ENCODE measurements around the gene ARHGAP4.

The ARHGAP4 gene

DNA sequence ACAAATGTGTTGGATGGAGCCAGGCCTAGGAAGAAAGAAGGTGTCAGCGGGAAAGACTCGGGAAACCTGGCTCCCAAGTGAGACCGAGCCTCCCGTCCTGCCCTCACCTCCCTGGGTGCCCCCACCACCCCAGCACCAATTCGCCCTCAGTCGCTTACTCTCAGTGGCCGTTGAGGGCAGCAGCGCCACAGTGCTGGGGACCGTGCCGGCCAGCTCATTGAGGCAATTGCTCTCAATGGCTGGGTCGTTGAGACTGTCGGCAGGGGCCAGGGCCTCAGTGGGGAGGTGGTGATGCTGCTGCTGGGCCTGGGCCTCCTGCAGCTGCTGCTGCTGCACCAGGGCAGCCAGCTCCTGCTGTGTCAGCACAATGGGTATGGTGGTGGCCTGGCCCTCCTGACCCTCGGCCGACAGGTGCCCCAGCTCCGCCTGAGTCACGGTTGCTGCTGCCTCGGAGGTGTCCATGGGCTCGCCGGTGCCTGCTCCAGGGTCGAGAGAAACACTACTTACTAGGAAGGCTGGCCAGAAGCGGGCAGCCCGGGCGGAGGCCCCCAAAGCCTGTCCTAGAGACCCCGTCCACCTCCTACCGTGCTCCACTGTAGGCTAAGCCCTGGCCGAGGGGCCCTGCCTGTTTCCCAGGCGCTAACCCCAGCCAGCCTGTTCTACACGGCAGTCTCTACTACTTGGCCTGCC, 25.8 kb upstream of the ARHGAP4 start:
- TF ChIP-seq, protein P1, sequence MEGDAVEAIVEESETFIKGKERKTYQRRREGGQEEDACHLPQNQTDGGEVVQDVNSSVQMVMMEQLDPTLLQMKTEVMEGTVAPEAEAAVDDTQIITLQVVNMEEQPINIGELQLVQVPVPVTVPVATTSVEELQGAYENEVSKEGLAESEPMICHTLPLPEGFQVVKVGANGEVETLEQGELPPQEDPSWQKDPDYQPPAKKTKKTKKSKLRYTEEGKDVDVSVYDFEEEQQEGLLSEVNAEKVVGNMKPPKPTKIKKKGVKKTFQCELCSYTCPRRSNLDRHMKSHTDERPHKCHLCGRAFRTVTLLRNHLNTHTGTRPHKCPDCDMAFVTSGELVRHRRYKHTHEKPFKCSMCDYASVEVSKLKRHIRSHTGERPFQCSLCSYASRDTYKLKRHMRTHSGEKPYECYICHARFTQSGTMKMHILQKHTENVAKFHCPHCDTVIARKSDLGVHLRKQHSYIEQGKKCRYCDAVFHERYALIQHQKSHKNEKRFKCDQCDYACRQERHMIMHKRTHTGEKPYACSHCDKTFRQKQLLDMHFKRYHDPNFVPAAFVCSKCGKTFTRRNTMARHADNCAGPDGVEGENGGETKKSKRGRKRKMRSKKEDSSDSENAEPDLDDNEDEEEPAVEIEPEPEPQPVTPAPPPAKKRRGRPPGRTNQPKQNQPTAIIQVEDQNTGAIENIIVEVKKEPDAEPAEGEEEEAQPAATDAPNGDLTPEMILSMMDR (IDR thresholded peaks at IDR 0.05; ENCODE audit: low read length, missing control alignments) = no peak
- DNase-seq (ENCODE audit: low read depth) = no peak
- no peak overlapping the region for H3K4me3 ChIP-seq (replicated peaks; ENCODE audit: low read depth, low read length)

DNA sequence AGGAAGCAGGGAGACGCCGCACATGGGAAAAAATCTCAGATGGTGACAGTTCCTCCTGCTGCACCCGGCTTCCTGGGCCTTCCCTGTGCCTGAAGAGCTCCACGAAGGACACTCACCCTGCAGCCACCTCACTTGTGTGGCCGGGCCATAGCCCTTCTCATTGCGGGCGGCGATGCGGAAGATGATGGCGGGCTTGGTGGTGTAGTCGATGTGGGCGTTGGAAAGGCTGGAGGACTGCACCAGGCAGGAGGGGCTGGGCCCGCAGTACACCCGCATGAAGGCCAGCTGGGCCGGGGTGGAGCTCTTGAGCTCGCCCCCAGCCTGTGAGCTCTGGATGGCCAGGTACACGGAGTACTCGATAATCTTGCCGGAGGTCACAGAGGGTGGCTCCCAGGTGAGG, 24.1 kb upstream of the ARHGAP4 start:
- TF ChIP-seq, protein P1 (IDR thresholded peaks at IDR 0.05; ENCODE audit: low read length, missing control alignments) = no peak
- no peak for DNase-seq (ENCODE audit: low read depth)
- no peak overlapping the region for H3K4me3 ChIP-seq (replicated peaks; ENCODE audit: low read depth, low read length)

DNA sequence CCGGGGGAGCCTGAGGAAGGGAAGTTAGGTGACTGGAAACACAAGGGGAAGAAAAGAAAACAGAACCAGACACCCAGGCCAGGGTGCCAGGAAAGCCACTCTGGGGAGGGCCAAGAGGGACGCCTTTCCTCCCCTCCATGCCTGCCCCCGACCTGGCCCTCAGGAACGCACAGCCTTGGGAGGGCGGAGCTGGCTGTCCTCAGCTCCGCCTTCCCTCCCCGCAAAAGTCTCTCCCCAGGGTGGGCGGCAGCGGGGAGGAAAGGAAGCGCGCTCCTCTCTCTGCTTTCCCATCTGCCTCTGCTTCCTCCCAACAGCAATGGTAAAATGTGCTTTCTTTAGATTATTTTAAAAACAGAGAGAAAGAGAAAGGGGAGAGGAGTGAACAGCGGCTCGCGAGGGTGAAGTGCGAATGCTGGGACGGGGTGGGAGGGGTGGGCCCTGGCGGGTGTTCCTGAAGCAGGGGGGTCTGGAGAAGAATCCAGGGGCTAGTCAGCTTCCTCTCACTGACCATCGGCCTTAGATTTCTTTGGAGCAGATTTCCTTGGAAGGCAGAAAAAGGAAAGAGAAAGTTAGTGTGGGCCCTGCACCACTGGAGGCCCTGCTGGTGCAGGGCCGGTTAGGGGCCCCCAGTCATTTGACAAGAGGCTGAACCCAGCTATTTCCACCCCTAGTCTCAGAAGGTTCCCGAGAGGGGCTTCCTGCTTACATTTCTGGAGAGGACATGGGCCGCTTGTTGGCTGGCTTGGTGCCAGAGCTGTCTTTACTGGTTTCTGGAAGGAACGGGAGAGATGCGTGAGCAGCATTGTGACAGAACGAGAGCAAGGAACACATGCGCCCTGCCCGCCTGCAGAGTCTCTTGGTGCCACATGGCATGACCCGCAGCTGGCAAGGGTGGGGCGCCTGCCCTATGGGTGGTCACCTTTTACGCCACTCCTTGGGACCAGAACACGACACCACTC, 23.1 kb upstream of the ARHGAP4 start:
- TF ChIP-seq, protein P1 (IDR thresholded peaks at IDR 0.05; ENCODE audit: low read length, missing control alignments) = no peak
- DNase-seq (ENCODE audit: low read depth) = no peak

DNA sequence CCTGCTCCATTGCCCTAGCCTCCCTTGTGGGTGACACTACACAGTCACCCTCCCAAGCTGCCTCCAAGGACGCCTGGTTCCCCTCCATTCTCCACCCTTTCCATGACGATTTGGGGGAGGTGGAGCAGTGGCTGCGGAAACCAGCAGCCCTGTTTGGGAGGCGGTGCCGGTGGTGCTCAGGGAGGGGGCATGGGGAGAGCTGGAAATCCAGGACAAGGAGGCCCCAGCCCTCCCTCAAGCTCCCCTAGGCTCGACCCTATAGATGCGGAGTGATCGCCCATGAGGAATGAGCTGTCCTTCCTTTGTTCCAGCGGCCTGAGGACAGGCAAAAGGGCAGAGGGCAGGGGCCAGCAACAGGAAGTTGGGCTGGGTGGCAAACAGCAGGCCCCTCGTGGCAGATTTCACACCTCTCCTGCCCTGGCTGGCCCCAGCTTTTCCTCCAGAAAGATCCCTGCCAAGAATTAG, 22.0 kb upstream of the ARHGAP4 start:
- TF ChIP-seq, protein P1 (IDR thresholded peaks at IDR 0.05; ENCODE audit: low read length, missing control alignments) = no peak
- DNase-seq (ENCODE audit: low read depth) = no peak
- H3K4me3 ChIP-seq (replicated peaks; ENCODE audit: low read depth, low read length) = no peak overlapping the region

More for the DNA sequence above, 23.1 kb upstream of the ARHGAP4 start:
- no peak overlapping the region for H3K4me3 ChIP-seq (replicated peaks; ENCODE audit: low read depth, low read length)

DNA sequence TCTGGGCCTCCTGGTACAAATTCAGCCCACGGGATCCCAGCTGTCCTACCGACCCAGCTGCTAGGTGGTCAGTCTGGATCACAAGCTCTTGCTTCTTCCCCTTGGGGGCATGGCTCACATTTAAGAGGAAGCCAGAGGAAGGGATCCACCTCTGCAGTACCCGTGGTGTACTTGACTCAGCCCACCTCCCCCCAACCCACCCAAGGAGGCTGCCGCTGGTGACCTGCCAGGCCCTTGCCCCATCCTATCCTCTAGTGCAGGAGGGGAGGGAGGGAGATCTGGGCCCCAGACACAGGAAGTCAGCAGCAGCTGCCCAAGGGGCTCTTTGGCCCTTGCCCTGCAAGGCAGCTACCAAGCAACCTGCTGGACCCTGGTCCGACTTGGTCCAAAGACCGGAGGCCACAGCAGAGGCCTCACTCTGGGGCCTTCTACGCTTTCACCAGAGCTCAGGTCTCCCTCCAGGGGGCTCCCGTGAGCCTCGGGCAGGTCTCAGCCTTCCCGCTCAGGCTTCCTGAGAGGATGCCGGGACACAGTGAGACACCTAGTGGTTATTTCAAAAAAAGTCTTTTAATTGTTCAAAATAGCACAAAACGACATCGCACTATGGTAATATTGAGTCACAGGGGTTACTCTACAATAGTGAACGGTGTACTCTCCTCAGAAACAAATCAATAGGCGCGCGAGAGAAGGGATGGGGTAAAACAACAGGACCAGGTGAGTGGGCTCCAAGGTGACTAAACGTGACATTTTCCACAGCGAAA, 21.1 kb upstream of the ARHGAP4 start:
- peak; percentile 84 for DNase-seq (ENCODE audit: low read depth)
- H3K4me3 ChIP-seq (replicated peaks; ENCODE audit: low read depth, low read length) = no peak overlapping the region
- TF ChIP-seq, protein P1 (IDR thresholded peaks at IDR 0.05; ENCODE audit: low read length, missing control alignments) = peak; percentile 88
